Esophagus muscularis mucosa (tissue), 4 donors: ENCODE measurements around the gene NELFA.

ENCODE experiments used
- EP300 ChIP-seq: sonication (generic); formaldehyde crosslinking; IDR thresholded peaks from one replicate; pipeline ENCODE4 v1.6.1; 2017; ENCODE audit warnings: antibody characterized with exemption
- POLR2A ChIP-seq: fragments of 450-650 bp; IDR thresholded peaks from one replicate; pipeline ENCODE4 v1.6.1; 2017; ENCODE audit warnings: antibody characterized with exemption, moderate library complexity, mild to moderate bottlenecking, low read depth
- POLR2AphosphoS5 ChIP-seq, 2 donors: sonication (generic); formaldehyde crosslinking; IDR thresholded peaks; one replicate each; pipeline ENCODE4 v1.6.1; 2017; ENCODE audit warnings: antibody characterized with exemption in 2 of 2
- TF ChIP-seq, protein P1 (sequence below), 3 experiments: fragments of 200-600 bp in 2 of 3; fragments of 450-650 bp in 1 of 3; sonication (generic) in 2 of 3; IDR thresholded peaks; one replicate each; pipeline ENCODE4 v1.5.1; 2017 to 2019; ENCODE audit warnings: antibody characterized with exemption in 3 of 3, mild to moderate bottlenecking in 2 of 3, moderate library complexity in 1 of 3

- TF ChIP-seq EP300: no peak
- TF ChIP-seq POLR2AphosphoS5 (IDR thresholded peaks at IDR 0.05): no peak
- TF ChIP-seq POLR2A: no peak
- TF ChIP-seq, protein P1, sequence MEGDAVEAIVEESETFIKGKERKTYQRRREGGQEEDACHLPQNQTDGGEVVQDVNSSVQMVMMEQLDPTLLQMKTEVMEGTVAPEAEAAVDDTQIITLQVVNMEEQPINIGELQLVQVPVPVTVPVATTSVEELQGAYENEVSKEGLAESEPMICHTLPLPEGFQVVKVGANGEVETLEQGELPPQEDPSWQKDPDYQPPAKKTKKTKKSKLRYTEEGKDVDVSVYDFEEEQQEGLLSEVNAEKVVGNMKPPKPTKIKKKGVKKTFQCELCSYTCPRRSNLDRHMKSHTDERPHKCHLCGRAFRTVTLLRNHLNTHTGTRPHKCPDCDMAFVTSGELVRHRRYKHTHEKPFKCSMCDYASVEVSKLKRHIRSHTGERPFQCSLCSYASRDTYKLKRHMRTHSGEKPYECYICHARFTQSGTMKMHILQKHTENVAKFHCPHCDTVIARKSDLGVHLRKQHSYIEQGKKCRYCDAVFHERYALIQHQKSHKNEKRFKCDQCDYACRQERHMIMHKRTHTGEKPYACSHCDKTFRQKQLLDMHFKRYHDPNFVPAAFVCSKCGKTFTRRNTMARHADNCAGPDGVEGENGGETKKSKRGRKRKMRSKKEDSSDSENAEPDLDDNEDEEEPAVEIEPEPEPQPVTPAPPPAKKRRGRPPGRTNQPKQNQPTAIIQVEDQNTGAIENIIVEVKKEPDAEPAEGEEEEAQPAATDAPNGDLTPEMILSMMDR (IDR thresholded peaks at IDR 0.05): no peak
Measured at GRCh38 chr4:1989533-1990347, 19.0 kb downstream of the NELFA start.
